Measurements from ENCODE around the gene NFKBIE. TPM values are rescaled to one million over a fixed set of nuclear protein-coding genes. Genes with fewer than 3 reads are reported as not detected.

The NFKBIE gene
- total RNA-seq, 1 experiment from 2014 or later = 7.6 TPM

DNA sequence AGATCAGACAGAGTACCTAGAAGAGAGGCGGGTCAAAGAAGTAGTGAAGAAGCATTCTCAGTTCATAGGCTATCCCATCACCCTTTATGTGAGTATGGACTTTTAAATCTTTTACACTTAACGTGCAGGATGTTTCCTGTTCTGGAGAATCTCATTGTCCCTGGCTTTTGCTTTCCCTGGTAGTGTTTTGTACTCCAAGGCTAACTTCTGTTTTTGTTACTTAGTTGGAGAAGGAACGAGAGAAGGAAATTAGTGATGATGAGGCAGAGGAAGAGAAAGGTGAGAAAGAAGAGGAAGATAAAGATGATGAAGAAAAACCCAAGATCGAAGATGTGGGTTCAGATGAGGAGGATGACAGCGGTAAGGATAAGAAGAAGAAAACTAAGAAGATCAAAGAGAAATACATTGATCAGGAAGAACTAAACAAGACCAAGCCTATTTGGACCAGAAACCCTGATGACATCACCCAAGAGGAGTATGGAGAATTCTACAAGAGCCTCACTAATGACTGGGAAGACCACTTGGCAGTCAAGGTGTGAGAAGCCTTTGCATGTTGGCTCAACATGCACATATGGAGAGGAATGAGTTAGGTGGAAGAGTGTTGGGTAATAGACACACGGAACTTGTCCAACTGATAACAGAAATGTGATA lies 15.2 kb downstream of the NFKBIE start:
- peaks cover 65% of the 10 kb centered on the region for H3K79me2 ChIP-seq (ENCODE audit: insufficient read depth, low read length)
- H3K9me2 ChIP-seq (ENCODE audit: insufficient read depth) = no peaks in the 10 kb centered on the region
- H3K4me1 ChIP-seq (ENCODE audit: control insufficient read depth in 1 of 2, insufficient read depth in 2 of 2, low read length in 2 of 2) = peaks cover 9 to 29% of the 10 kb centered on the region in 2 experiments
- H3K27me3 ChIP-seq (ENCODE audit: insufficient read depth, low read length) = no peaks in the 10 kb centered on the region
- H2AFZ ChIP-seq (ENCODE audit: low read depth, low read length, poor library complexity, severe bottlenecking) = no peak overlapping the region
- H3K9ac ChIP-seq (ENCODE audit: low read length) = peak overlapping the region; percentile 9; the same call in 1 of the 2 replicates
- no TSS peak for BruUV-seq (replicated peaks)
- H3K4me2 ChIP-seq (ENCODE audit: low read length) = no peak overlapping the region
- H3K9me3 ChIP-seq (ENCODE audit: control insufficient read depth in 1 of 2, insufficient read depth in 1 of 2, low read depth in 1 of 2, low read length in 2 of 2) = no peaks in the 10 kb centered on the region
- H3K27ac ChIP-seq (ENCODE audit: low read depth, low read length) = peak overlapping the region; percentile 82; the same call in 1 of the 2 replicates
- no peak for DNase-seq (ENCODE audit: low read depth, low spot score)
- H3K36me3 ChIP-seq (ENCODE audit: control insufficient read depth in 1 of 2, insufficient read depth in 2 of 2, low read length in 2 of 2) = peaks cover 55 to 73% of the 10 kb centered on the region in 2 experiments
- CTCF ChIA-PET = no interaction called here
- POLR2A ChIA-PET = no interaction called here
- H4K20me1 ChIP-seq (ENCODE audit: insufficient read depth) = peaks cover 63% of the 10 kb centered on the region
- intact Hi-C loops (cut with micrococcal nuclease) = loop anchor here (5.0 kb wide), 1 partner anchor 153 kb away; no protein-coding TSS in a partner anchor
- TF ChIP-seq POLR2AphosphoS5 (IDR thresholded peaks at IDR 0.05; ENCODE audit: low read depth, low read length) = peak; percentile 33; the same call in 1 of the 2 replicates
- no peak for TF ChIP-seq ZFX (IDR thresholded peaks at IDR 0.05)
- H3K4me3 ChIP-seq (replicated peaks in 1 of 2; ENCODE audit: low read depth in 1 of 2, low read length in 2 of 2) = no peak overlapping the region
- ATAC-seq = no peak
- RAD21 ChIA-PET (ENCODE audit: low non-redundant PET in 1 of 2, low total read pairs in 2 of 2, uncharacterized antibody in 2 of 2, unreplicated experiment in 2 of 2) = no interaction called here

DNA sequence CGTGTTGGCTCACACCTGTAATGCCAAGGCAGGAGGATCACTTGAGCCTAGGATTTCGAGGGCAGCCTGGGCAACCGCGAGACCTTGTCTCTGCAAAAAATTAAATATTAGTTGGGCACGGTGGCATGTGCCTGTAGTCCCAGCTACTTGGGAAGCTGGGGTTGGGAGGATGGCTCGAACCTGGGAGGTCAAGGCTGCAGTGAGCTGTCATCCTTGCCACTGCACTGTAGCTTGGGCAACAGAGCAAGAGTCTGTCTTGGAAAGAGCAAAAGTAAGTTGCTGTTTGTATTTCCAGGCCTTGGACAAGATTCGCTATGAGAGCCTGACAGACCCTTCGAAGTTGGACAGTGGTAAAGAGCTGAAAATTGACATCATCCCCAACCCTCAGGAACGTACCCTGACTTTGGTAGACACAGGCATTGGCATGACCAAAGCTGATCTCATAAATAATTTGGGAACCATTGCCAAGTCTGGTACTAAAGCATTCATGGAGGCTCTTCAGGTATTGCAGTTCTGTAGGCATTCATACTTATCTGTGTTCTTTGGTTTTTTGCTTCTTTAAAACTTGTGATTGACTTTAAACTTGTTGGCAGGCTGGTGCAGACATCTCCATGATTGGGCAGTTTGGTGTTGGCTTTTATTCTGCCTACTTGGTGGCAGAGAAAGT lies 16.1 kb downstream of the NFKBIE start:
- intact Hi-C loops (cut with micrococcal nuclease) = no loop called here
- Histone ChIP-seq H3K4me2 (ENCODE audit: low read length) (peak overlapping the region; percentile 83), H3K9me2 (ENCODE audit: insufficient read depth) (no peaks in the 10 kb centered on the region), H3K9ac (ENCODE audit: low read length) (peak overlapping the region; percentile 95), H4K20me1 (ENCODE audit: insufficient read depth) (peaks cover 59% of the 10 kb centered on the region), H3K36me3 (ENCODE audit: control insufficient read depth in 1 of 2, insufficient read depth in 2 of 2, low read length in 2 of 2) (peaks cover 55 to 66% of the 10 kb centered on the region in 2 experiments), H3K9me3 (ENCODE audit: control insufficient read depth in 1 of 2, insufficient read depth in 1 of 2, low read depth in 1 of 2, low read length in 2 of 2) (no peaks in the 10 kb centered on the region), H3K79me2 (ENCODE audit: insufficient read depth, low read length) (peaks cover 65% of the 10 kb centered on the region), H3K27me3 (ENCODE audit: insufficient read depth, low read length) (no peaks in the 10 kb centered on the region), H3K27ac (ENCODE audit: low read depth, low read length) (peak overlapping the region; percentile 82), H3K4me1 (ENCODE audit: control insufficient read depth in 1 of 2, insufficient read depth in 2 of 2, low read length in 2 of 2) (peaks cover 10 to 34% of the 10 kb centered on the region in 2 experiments), H2AFZ (ENCODE audit: low read depth, low read length, poor library complexity, severe bottlenecking) (no peak overlapping the region), H3K4me3 (replicated peaks in 1 of 2; ENCODE audit: low read depth in 1 of 2, low read length in 2 of 2) (peak overlapping the region; percentile 82 to 100)
- DNase-seq (ENCODE audit: low read depth, low spot score) (no peak), ATAC-seq (no peak)
- ChIA-PET RAD21 (ENCODE audit: low non-redundant PET in 1 of 2, low total read pairs in 2 of 2, uncharacterized antibody in 2 of 2, unreplicated experiment in 2 of 2) (no interaction called here), CTCF (no interaction called here), POLR2A (interaction anchor here (1.2 kb wide), 1 partner anchor 12 kb away, joined by 4 read pairs; no protein-coding TSS in a partner anchor)
- no peak for TF ChIP-seq CTCF (IDR thresholded peaks at IDR 0.05 in 2 of 3, conservative IDR thresholded peaks at IDR 0.05 in 1 of 3; ENCODE audit: borderline replicate concordance in 1 of 3, insufficient read depth in 1 of 3, low read depth in 2 of 3, low read length in 2 of 3)
- no peak for TF ChIP-seq EZH2 (IDR thresholded peaks at IDR 0.05)
- TF ChIP-seq ELF1 (IDR thresholded peaks at IDR 0.05; ENCODE audit: borderline replicate concordance, low read depth) = no peak
- TF ChIP-seq POLR2A (IDR thresholded peaks at IDR 0.05; ENCODE audit: borderline replicate concordance, extremely low read depth, insufficient read depth, insufficient read length) = no peak
- TF ChIP-seq ZNF274 (IDR thresholded peaks at IDR 0.05; ENCODE audit: low read depth, low read length) = no peak
- no peak for TF ChIP-seq ZBTB33 (IDR thresholded peaks at IDR 0.05; ENCODE audit: extremely low read depth, insufficient replicate concordance, low read length)
- no peak for TF ChIP-seq CEBPB (IDR thresholded peaks at IDR 0.05; ENCODE audit: low read depth)
- TF ChIP-seq ZFX (IDR thresholded peaks at IDR 0.05) = no peak
- TF ChIP-seq, protein P1, sequence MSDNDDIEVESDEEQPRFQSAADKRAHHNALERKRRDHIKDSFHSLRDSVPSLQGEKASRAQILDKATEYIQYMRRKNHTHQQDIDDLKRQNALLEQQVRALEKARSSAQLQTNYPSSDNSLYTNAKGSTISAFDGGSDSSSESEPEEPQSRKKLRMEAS (IDR thresholded peaks at IDR 0.05) = no peak
- no peak for TF ChIP-seq POLR2AphosphoS5 (IDR thresholded peaks at IDR 0.05; ENCODE audit: low read depth, low read length)
- no peak for TF ChIP-seq JUND (IDR thresholded peaks at IDR 0.05)
- no peak for TF ChIP-seq RAD21 (IDR thresholded peaks at IDR 0.05; ENCODE audit: low read depth)
- TF ChIP-seq EGR1 (IDR thresholded peaks at IDR 0.05; ENCODE audit: low read depth) = no peak
- TF ChIP-seq SIN3A (IDR thresholded peaks at IDR 0.05; ENCODE audit: low read depth) = no peak
- no TSS peak for BruUV-seq (replicated peaks)

Data from HCT116 (cell line).